ENCODE measurements around the gene ZKSCAN5. TPM values are rescaled to one million over a fixed set of nuclear protein-coding genes. Genes with fewer than 3 reads are reported as not detected.

ZKSCAN5 gene
- total RNA-seq, 1 experiment from 2014 or later = 10.2 TPM

- no peak overlapping the region for H3K27ac ChIP-seq (ENCODE audit: low read depth, low read length)
- ChIA-PET POLR2A (interaction anchor here (0.6 kb wide), 1 partner anchor 47 kb away, joined by 3 read pairs; no protein-coding TSS in a partner anchor), CTCF (no interaction called here)
Observed at GRCh38 chr7:99497766-99498545, 6.5 kb upstream of the ZKSCAN5 start.

GRCh38 chr7:99498546-99498944, 5.9 kb upstream of the ZKSCAN5 start:
- BruUV-seq (replicated peaks) = no TSS peak
- H3K9me2 ChIP-seq (ENCODE audit: insufficient read depth) = no peaks in the 10 kb centered on the region
- H3K4me1 ChIP-seq (ENCODE audit: control insufficient read depth in 1 of 2, insufficient read depth in 2 of 2, low read length in 2 of 2) = peaks cover 10 to 17% of the 10 kb centered on the region in 2 experiments
- CTCF ChIA-PET = no interaction called here
- peaks cover 3 to 8% of the 10 kb centered on the region in 2 experiments; a peak in 1 of 4 replicates for H3K9me3 ChIP-seq (ENCODE audit: control insufficient read depth in 1 of 2, insufficient read depth in 1 of 2, low read depth in 1 of 2, low read length in 2 of 2)
- peak overlapping the region; percentile 84 for H3K4me2 ChIP-seq (ENCODE audit: low read length)
- DNase-seq (ENCODE audit: low read depth, low spot score) (no peak), ATAC-seq (no peak)
- no peak overlapping the region for H2AFZ ChIP-seq (ENCODE audit: low read depth, low read length, poor library complexity, severe bottlenecking)
- no peaks in the 10 kb centered on the region for H3K27me3 ChIP-seq (ENCODE audit: insufficient read depth, low read length)
- H3K27ac ChIP-seq (ENCODE audit: low read depth, low read length) = no peak overlapping the region
- RAD21 ChIA-PET (ENCODE audit: low non-redundant PET in 1 of 2, low total read pairs in 2 of 2, uncharacterized antibody in 2 of 2, unreplicated experiment in 2 of 2) = no interaction called here
- H4K20me1 ChIP-seq (ENCODE audit: insufficient read depth) = no peaks in the 10 kb centered on the region
- peaks cover 16 to 21% of the 10 kb centered on the region in 2 experiments for H3K36me3 ChIP-seq (ENCODE audit: control insufficient read depth in 1 of 2, insufficient read depth in 2 of 2, low read length in 2 of 2)
- H3K9ac ChIP-seq (ENCODE audit: low read length) = peak overlapping the region; percentile 85; the same call in 1 of the 2 replicates
- H3K4me3 ChIP-seq (replicated peaks in 1 of 2; ENCODE audit: low read depth in 1 of 2, low read length in 2 of 2) = peak overlapping the region; percentile 85 to 92
- intact Hi-C loops (cut with micrococcal nuclease) = no loop called here
- peaks cover 55% of the 10 kb centered on the region for H3K79me2 ChIP-seq (ENCODE audit: insufficient read depth, low read length)
- POLR2A ChIA-PET = no interaction called here
- TF ChIP-seq ZFX (IDR thresholded peaks at IDR 0.05) (no peak), SIN3A (IDR thresholded peaks at IDR 0.05; ENCODE audit: low read depth) (no peak), TCF7L2 (IDR thresholded peaks at IDR 0.05; ENCODE audit: borderline replicate concordance, extremely low read depth, insufficient read depth, insufficient read length) (no peak), EGR1 (IDR thresholded peaks at IDR 0.05; ENCODE audit: low read depth) (no peak), SP1 (IDR thresholded peaks at IDR 0.05; ENCODE audit: low read depth) (no peak), RAD21 (IDR thresholded peaks at IDR 0.05; ENCODE audit: low read depth) (no peak), ATF3 (IDR thresholded peaks at IDR 0.05) (no peak), REST (IDR thresholded peaks at IDR 0.05; ENCODE audit: low read depth) (no peak), FOSL1 (IDR thresholded peaks at IDR 0.05; ENCODE audit: low read depth) (no peak), SRF (IDR thresholded peaks at IDR 0.05; ENCODE audit: low read depth) (no peak), CEBPB (IDR thresholded peaks at IDR 0.05; ENCODE audit: low read depth) (no peak), POLR2AphosphoS5 (IDR thresholded peaks at IDR 0.05; ENCODE audit: low read depth, low read length) (no peak), POLR2A (IDR thresholded peaks at IDR 0.05; ENCODE audit: borderline replicate concordance, extremely low read depth, insufficient read depth, insufficient read length) (no peak), YY1 (IDR thresholded peaks at IDR 0.05; ENCODE audit: extremely low read depth, insufficient replicate concordance, low read depth, low read length) (no peak)

More at GRCh38 chr7:99497766-99498545, 6.5 kb upstream of the ZKSCAN5 start:
- Histone ChIP-seq H2AFZ (ENCODE audit: low read depth, low read length, poor library complexity, severe bottlenecking) (no peak overlapping the region), H3K36me3 (ENCODE audit: control insufficient read depth in 1 of 2, insufficient read depth in 2 of 2, low read length in 2 of 2) (peaks cover 19 to 27% of the 10 kb centered on the region in 2 experiments), H3K4me1 (ENCODE audit: control insufficient read depth in 1 of 2, insufficient read depth in 2 of 2, low read length in 2 of 2) (peaks cover 10 to 17% of the 10 kb centered on the region in 2 experiments), H3K27me3 (ENCODE audit: insufficient read depth, low read length) (no peaks in the 10 kb centered on the region), H3K79me2 (ENCODE audit: insufficient read depth, low read length) (peaks cover 58% of the 10 kb centered on the region), H3K9ac (ENCODE audit: low read length) (no peak overlapping the region), H3K4me3 (replicated peaks in 1 of 2; ENCODE audit: low read depth in 1 of 2, low read length in 2 of 2) (no peak overlapping the region), H3K9me3 (ENCODE audit: control insufficient read depth in 1 of 2, insufficient read depth in 1 of 2, low read depth in 1 of 2, low read length in 2 of 2) (peaks cover 3 to 8% of the 10 kb centered on the region in 2 experiments; a peak in 1 of 4 replicates), H3K9me2 (ENCODE audit: insufficient read depth) (no peaks in the 10 kb centered on the region), H3K4me2 (ENCODE audit: low read length) (peak overlapping the region; percentile 84; the same call in 1 of the 2 replicates), H4K20me1 (ENCODE audit: insufficient read depth) (no peaks in the 10 kb centered on the region)
- RAD21 ChIA-PET (ENCODE audit: low non-redundant PET in 1 of 2, low total read pairs in 2 of 2, uncharacterized antibody in 2 of 2, unreplicated experiment in 2 of 2) = no interaction called here
- no peak for ATAC-seq
- TF ChIP-seq FOSL1 (IDR thresholded peaks at IDR 0.05; ENCODE audit: low read depth) = no peak
- no peak for TF ChIP-seq ELF1 (IDR thresholded peaks at IDR 0.05; ENCODE audit: borderline replicate concordance, low read depth)
- intact Hi-C loops (cut with micrococcal nuclease) = no loop called here
- BruUV-seq (replicated peaks) = no TSS peak
- no peak for DNase-seq (ENCODE audit: low read depth, low spot score)

Measured in HCT116 (cell line).